Small intestine (tissue), 7 donors: ENCODE measurements around the gene CRB1. TPM values are rescaled to one million over a fixed set of nuclear protein-coding genes. Genes with fewer than 3 reads are reported as not detected.

Source experiments
- DNase-seq, 2 donors: peaks; one replicate each; pipeline versions ENCODE4 v3.0.0 to v3.0.0-alpha.2; 2013
- FAIRE-seq: peaks from 2 replicates; lab custom pipeline; 2012; peaks lifted over from hg19 to GRCh38; lab: Jason Lieb, UNC
- H3K27ac ChIP-seq, 3 donors: one replicate each; pipeline ENCODE4 v1.5.1; 2013; ENCODE audit warnings: low read length in 2 of 3, mild to moderate bottlenecking in 2 of 3, control low read depth in 1 of 3, inconsistent platforms in 1 of 3, low read depth in 1 of 3, moderate library complexity in 1 of 3
- H3K27me3 ChIP-seq, 3 donors: one replicate each; pipeline ENCODE4 v1.6.1; 2013; ENCODE audit warnings: low read length in 3 of 3, inconsistent platforms in 1 of 3; ENCODE audit not compliant: control insufficient read depth in 3 of 3, insufficient read depth in 3 of 3
- H3K36me3 ChIP-seq, 3 donors: one replicate each; pipeline ENCODE4 v1.6.1; 2013; ENCODE audit warnings: low read length in 3 of 3, inconsistent platforms in 1 of 3, low read depth in 1 of 3, mild to moderate bottlenecking in 1 of 3, moderate library complexity in 1 of 3; ENCODE audit not compliant: control insufficient read depth in 3 of 3, insufficient read depth in 2 of 3
- H3K4me1 ChIP-seq, 3 donors: one replicate each; pipeline ENCODE4 v1.6.1; 2013; ENCODE audit warnings: low read length in 2 of 3, inconsistent platforms in 1 of 3, low read depth in 1 of 3, mild to moderate bottlenecking in 1 of 3, moderate library complexity in 1 of 3; ENCODE audit not compliant: control insufficient read depth in 3 of 3, insufficient read depth in 2 of 3
- H3K4me3 ChIP-seq, 3 donors: one replicate each; pipeline ENCODE4 v1.5.1; 2013; ENCODE audit warnings: low read length in 3 of 3, control low read depth in 1 of 3, inconsistent platforms in 1 of 3, low read depth in 1 of 3, mild to moderate bottlenecking in 1 of 3, moderate library complexity in 1 of 3
- H3K9me3 ChIP-seq, 2 donors: one replicate each; pipeline ENCODE4 v1.6.1; 2013; ENCODE audit warnings: low read depth in 1 of 2, low read length in 1 of 2; ENCODE audit not compliant: control insufficient read depth in 2 of 2, insufficient read depth in 1 of 2
- WGBS, 3 donors: extraction: QIAGEN DNeasy Blood & Tissue Kit; methylation state at CpG; one replicate each; pipeline ENCODE4 v1.1.7; 2013; 5-methylcytosine and 5-hydroxymethylcytosine counted together
- polyA plus RNA-seq, 4 donors: library from polyadenylated mRNA; stranded (reverse) in 3 of 4; unstranded in 1 of 4; fragments of 200-250 nt in 3 of 4; fragments of 120-200 nt in 1 of 4; gene quantifications; one replicate each; pipeline versions ENCODE4 v1.2.1 to v1.2.3, GENCODE V29; 2013
- donor health status: healthy with polysubstance abuse.
- donor health status: control.
- donor health status: control.
- donor health status: Bipolar disorder and iron deficiency.
- donor health status: healthy.

CRB1 gene
- polyA plus RNA-seq, 4 donors = 0.06 to 0.10 TPM; not detected in 2

GRCh38 chr1:197435224-197435623, 167.2 kb downstream of the CRB1 start:
- DNase-seq (no peak), FAIRE-seq (no peak)
- Histone ChIP-seq H3K4me3 (no peak overlapping the region), H3K9me3 (no peaks in the 10 kb centered on the region), H3K27ac (no peak overlapping the region), H3K27me3 (no peaks in the 10 kb centered on the region), H3K36me3 (no peaks in the 10 kb centered on the region), H3K4me1 (no peaks in the 10 kb centered on the region)
- WGBS, 3 donors = 31 to 43% (median 31%) methylated on average over 1 of the region's 1 CpG

- no peak for DNase-seq
- no peak for FAIRE-seq
- H3K9me3 ChIP-seq = no peaks in the 10 kb centered on the region
- no peak overlapping the region for H3K27ac ChIP-seq
- H3K4me1 ChIP-seq = no peaks in the 10 kb centered on the region
- no peaks in the 10 kb centered on the region for H3K36me3 ChIP-seq
- no peak overlapping the region for H3K4me3 ChIP-seq
- WGBS, 3 donors = 90 to 98% (median 94%) methylated on average over 3 of the region's 3 CpGs
- no peaks in the 10 kb centered on the region for H3K27me3 ChIP-seq
Measured at GRCh38 chr1:197437601-197438000, 169.5 kb downstream of the CRB1 start.

GRCh38 chr1:197438010-197438790, 170.1 kb downstream of the CRB1 start:
- no peaks in the 10 kb centered on the region for H3K4me1 ChIP-seq
- WGBS, 3 donors = 44 to 54% (median 53%) methylated on average over 3 of the region's 3 CpGs
- H3K27me3 ChIP-seq = no peaks in the 10 kb centered on the region
- H3K4me3 ChIP-seq = no peak overlapping the region
- H3K27ac ChIP-seq = no peak overlapping the region
- DNase-seq (no peak), FAIRE-seq (no peak)
- H3K36me3 ChIP-seq = no peaks in the 10 kb centered on the region
- H3K9me3 ChIP-seq = no peaks in the 10 kb centered on the region

- no peaks in the 10 kb centered on the region for H3K4me1 ChIP-seq
- DNase-seq = no peak
- no peaks in the 10 kb centered on the region for H3K36me3 ChIP-seq
- H3K4me3 ChIP-seq = no peak overlapping the region
- H3K9me3 ChIP-seq = no peaks in the 10 kb centered on the region
- no peak for FAIRE-seq
- no peaks in the 10 kb centered on the region for H3K27me3 ChIP-seq
- H3K27ac ChIP-seq = no peak overlapping the region
- 46 to 65% (median 48%) methylated on average over 4 of the region's 4 CpGs for WGBS, 3 donors
Measured at GRCh38 chr1:197439708-197440280, 171.7 kb downstream of the CRB1 start.

GRCh38 chr1:197440715-197441114, 172.7 kb downstream of the CRB1 start:
- FAIRE-seq = no peak

GRCh38 chr1:197441999-197442414, 174.0 kb downstream of the CRB1 start:
- Histone ChIP-seq H3K27me3 (peaks cover 0 to under 1% (median 0%) of the 10 kb centered on the region in 3 donors), H3K4me3 (no peak overlapping the region), H3K9me3 (no peaks in the 10 kb centered on the region), H3K27ac (no peak overlapping the region), H3K4me1 (no peaks in the 10 kb centered on the region), H3K36me3 (no peaks in the 10 kb centered on the region)
- DNase-seq = no peak
- WGBS, 3 donors = 40 to 46% (median 44%) methylated on average over 8 of the region's 8 CpGs
- FAIRE-seq = no peak

More at GRCh38 chr1:197440715-197441114, 172.7 kb downstream of the CRB1 start:
- Histone ChIP-seq H3K27me3 (no peaks in the 10 kb centered on the region), H3K4me1 (no peaks in the 10 kb centered on the region), H3K4me3 (no peak overlapping the region), H3K36me3 (no peaks in the 10 kb centered on the region), H3K27ac (no peak overlapping the region), H3K9me3 (no peaks in the 10 kb centered on the region)
- no peak for DNase-seq
- 44 to 57% (median 51%) methylated on average over 2 of the region's 2 CpGs for WGBS, 3 donors

GRCh38 chr1:197444755-197445154, 176.7 kb downstream of the CRB1 start:
- DNase-seq (no peak), FAIRE-seq (no peak)
- Histone ChIP-seq H3K27ac (no peak overlapping the region), H3K9me3 (no peaks in the 10 kb centered on the region), H3K36me3 (no peaks in the 10 kb centered on the region), H3K27me3 (peaks cover 0 to 2% (median 0%) of the 10 kb centered on the region in 3 donors), H3K4me1 (no peaks in the 10 kb centered on the region), H3K4me3 (no peak overlapping the region)
- WGBS, 3 donors = 9 to 36% (median 35%) methylated on average over 1 of the region's 1 CpG

GRCh38 chr1:197448121-197448779, 180.2 kb downstream of the CRB1 start:
- H3K36me3 ChIP-seq = no peaks in the 10 kb centered on the region
- DNase-seq (no peak), FAIRE-seq (no peak)
- 31 to 51% (median 35%) methylated on average over 2 of the region's 2 CpGs for whole genome bisulfite sequencing, 3 donors
- H3K27ac ChIP-seq = no peak overlapping the region
- H3K4me1 ChIP-seq = no peaks in the 10 kb centered on the region
- H3K9me3 ChIP-seq = no peaks in the 10 kb centered on the region
- H3K4me3 ChIP-seq = no peak overlapping the region
- H3K27me3 ChIP-seq = peaks cover 0 to 2% (median 0%) of the 10 kb centered on the region in 3 donors
